Tibial nerve (tissue), 4 donors: ENCODE results near the gene FXYD6. TPM values are rescaled to one million over a fixed set of nuclear protein-coding genes. Genes with fewer than 3 reads are reported as not detected.

Experiments used
- DNase-seq, 2 donors: peaks; one replicate each; pipeline ENCODE4 v3.0.0-alpha.2; 2019; ENCODE audit warnings: low spot score in 2 of 2
- H3K27ac ChIP-seq, 4 donors: fragments of 200-600 bp; sonication (generic) in 3 of 4; one replicate each; pipeline ENCODE4 v1.5.1; 2017 to 2019; ENCODE audit warnings: mild to moderate bottlenecking in 1 of 4
- H3K27me3 ChIP-seq, 2 donors: fragments of 200-600 bp; sonication (generic) in 1 of 2; one replicate each; pipeline versions ENCODE4 v1.5.1 to v1.6.0; 2017 to 2019
- H3K36me3 ChIP-seq, 3 donors: fragments of 200-600 bp; sonication (generic); one replicate each; pipeline ENCODE4 v1.5.1; 2018 to 2019
- H3K4me1 ChIP-seq, 4 donors: fragments of 200-600 bp; sonication (generic) in 3 of 4; one replicate each; pipeline ENCODE4 v1.5.1; 2017 to 2019
- H3K4me3 ChIP-seq, 4 donors: fragments of 200-600 bp; sonication (generic) in 3 of 4; one replicate each; pipeline ENCODE4 v1.5.1; 2017 to 2019; ENCODE audit warnings: mild to moderate bottlenecking in 1 of 4, moderate library complexity in 1 of 4
- H3K9me3 ChIP-seq, 4 donors: fragments of 200-600 bp; sonication (generic) in 3 of 4; one replicate each; pipeline ENCODE4 v1.5.1; 2017 to 2019
- CTCF ChIP-seq, 5 experiments: fragments of 200-600 bp in 3 of 5; fragments of 450-650 bp in 2 of 5; sonication (generic) in 3 of 5; IDR thresholded peaks; one replicate each; pipeline ENCODE4 v1.5.1; 2016 to 2019; ENCODE audit warnings: antibody characterized with exemption in 5 of 5, mild to moderate bottlenecking in 3 of 5, moderate library complexity in 2 of 5
- EP300 ChIP-seq, 2 donors: sonication (generic); formaldehyde crosslinking; IDR thresholded peaks; one replicate each; pipeline ENCODE4 v1.6.1; 2017; ENCODE audit warnings: antibody characterized with exemption in 2 of 2, mild to moderate bottlenecking in 1 of 2
- POLR2A ChIP-seq, 2 donors: fragments of 450-650 bp; IDR thresholded peaks; one replicate each; pipeline ENCODE4 v1.6.1; 2017; ENCODE audit warnings: antibody characterized with exemption in 2 of 2, mild to moderate bottlenecking in 2 of 2, moderate library complexity in 2 of 2
- WGBS, 2 donors: methylation state at CpG; one replicate each; pipeline ENCODE4 v1.1.5; 2018; 5-methylcytosine and 5-hydroxymethylcytosine counted together
- total RNA-seq, 4 donors: library from RNA; depleted of rRNA; stranded (reverse); fragments of >200 nt; gene quantifications; one replicate each; pipeline ENCODE4 v1.1.0, GENCODE V29; 2016

The FXYD6 gene
- total RNA-seq, 4 donors from 2014 or later: 29.4 to 74.1 (median 65.7) TPM

GRCh38 chr11:117822074-117823033 lies 54.1 kb downstream of the FXYD6 start:
- Histone ChIP-seq H3K4me1 (peaks cover 0 to 23% (median 0%) of the 10 kb centered on the region in 4 donors), H3K27me3 (no peaks in the 10 kb centered on the region), H3K9me3 (no peaks in the 10 kb centered on the region), H3K36me3 (no peaks in the 10 kb centered on the region), H3K27ac (no peak overlapping the region), H3K4me3 (no peak overlapping the region)
- WGBS, 2 donors: 67 to 70% methylated on average over 32 to 33 of the region's 33 CpGs
- DNase-seq: peak in 1 of 2 donors; percentile 21
- TF ChIP-seq POLR2A (IDR thresholded peaks at IDR 0.05) (no peak), EP300 (IDR thresholded peaks at IDR 0.05) (no peak), CTCF (IDR thresholded peaks at IDR 0.05) (peak in 4 of 5 experiments; percentile 16 to 42 (median 36))

- Histone ChIP-seq H3K36me3 (no peaks in the 10 kb centered on the region), H3K27ac (no peak overlapping the region), H3K4me1 (peaks cover 0 to 24% (median 4%) of the 10 kb centered on the region in 4 donors), H3K4me3 (no peak overlapping the region), H3K27me3 (no peaks in the 10 kb centered on the region), H3K9me3 (no peaks in the 10 kb centered on the region)
- no peak for DNase-seq
- no peak for TF ChIP-seq POLR2A (IDR thresholded peaks at IDR 0.05)
- TF ChIP-seq CTCF (IDR thresholded peaks at IDR 0.05): no peak
- no peak for TF ChIP-seq EP300 (IDR thresholded peaks at IDR 0.05)
- 84 to 93% methylated on average over 12 of the region's 12 CpGs for WGBS, 2 donors
Observed at GRCh38 chr11:117821431-117821830, 55.0 kb downstream of the FXYD6 start.

- Histone ChIP-seq H3K27ac (no peak overlapping the region), H3K4me1 (peaks cover 0 to 33% (median 9%) of the 10 kb centered on the region in 4 donors), H3K4me3 (no peak overlapping the region), H3K36me3 (no peaks in the 10 kb centered on the region), H3K9me3 (no peaks in the 10 kb centered on the region), H3K27me3 (no peaks in the 10 kb centered on the region)
- no peak for DNase-seq
- 89% methylated on average over 10 of the region's 10 CpGs for WGBS, 2 donors
- TF ChIP-seq EP300 (IDR thresholded peaks at IDR 0.05) (no peak), POLR2A (IDR thresholded peaks at IDR 0.05) (no peak), CTCF (IDR thresholded peaks at IDR 0.05) (no peak)
Observed at GRCh38 chr11:117820516-117820915, 55.9 kb downstream of the FXYD6 start.

- no peak overlapping the region for H3K4me3 ChIP-seq
- 81 to 85% methylated on average over 11 of the region's 11 CpGs for WGBS, 2 donors
- H3K27ac ChIP-seq: no peak overlapping the region
- H3K9me3 ChIP-seq: no peaks in the 10 kb centered on the region
- DNase-seq: no peak
- peaks cover 0 to 33% (median 11%) of the 10 kb centered on the region in 4 donors for H3K4me1 ChIP-seq
- no peaks in the 10 kb centered on the region for H3K36me3 ChIP-seq
- no peaks in the 10 kb centered on the region for H3K27me3 ChIP-seq
- TF ChIP-seq EP300 (IDR thresholded peaks at IDR 0.05) (no peak), POLR2A (IDR thresholded peaks at IDR 0.05) (no peak), CTCF (IDR thresholded peaks at IDR 0.05) (no peak)
Observed at GRCh38 chr11:117820071-117820470, 56.4 kb downstream of the FXYD6 start.
